Thyroid gland (tissue), 4 donors: ENCODE results near the gene TP63. TPM values are rescaled to one million over a fixed set of nuclear protein-coding genes. Genes with fewer than 3 reads are reported as not detected.

Experiments used
- DNase-seq, 2 donors: peaks; one replicate each; pipeline ENCODE4 v3.0.0-alpha.2; 2019
- H3K27ac ChIP-seq, 3 donors: fragments of 200-600 bp; sonication (generic); 1 replicate in 2 of 3; 2 replicates in 1 of 3; pipeline ENCODE4 v1.5.1; 2016 to 2019; ENCODE audit warnings: mild to moderate bottlenecking in 1 of 3, moderate library complexity in 1 of 3
- H3K27me3 ChIP-seq: fragments of 200-600 bp; sonication (generic); one replicate; pipeline ENCODE4 v1.5.1; 2019
- H3K36me3 ChIP-seq, 2 donors: fragments of 200-600 bp; sonication (generic); one replicate each; pipeline ENCODE4 v1.5.1; 2016 to 2019
- H3K4me1 ChIP-seq, 2 donors: fragments of 200-600 bp; sonication (generic); one replicate each; pipeline ENCODE4 v1.5.1; 2017 to 2019
- H3K4me3 ChIP-seq, 3 donors: fragments of 200-600 bp; sonication (generic); replicated peaks in 1 of 3; 1 replicate in 2 of 3; 2 replicates in 1 of 3; pipeline ENCODE4 v1.5.1; 2016; ENCODE audit warnings: mild to moderate bottlenecking in 1 of 3
- H3K9me3 ChIP-seq: fragments of 200-600 bp; sonication (generic); one replicate; pipeline ENCODE4 v1.5.1; 2017
- CTCF ChIP-seq, 6 experiments: fragments of 200-600 bp in 3 of 6; fragments of 450-650 bp in 3 of 6; sonication (generic) in 3 of 6; IDR thresholded peaks; one replicate each; pipeline ENCODE4 v1.5.1; 2016 to 2019; ENCODE audit warnings: antibody characterized with exemption in 6 of 6, mild to moderate bottlenecking in 2 of 6, inconsistent platforms in 1 of 6, moderate library complexity in 1 of 6
- POLR2A ChIP-seq, 2 donors: fragments of 450-650 bp; IDR thresholded peaks; one replicate each; pipeline ENCODE4 v1.6.1; 2017; ENCODE audit warnings: antibody characterized with exemption in 2 of 2, mild to moderate bottlenecking in 2 of 2, moderate library complexity in 1 of 2
- WGBS, 2 donors: methylation state at CpG; one replicate each; pipeline ENCODE4 v1.1.5; 2017; 5-methylcytosine and 5-hydroxymethylcytosine counted together
- intact Hi-C: fragments of 100-400 bp; cut with DNase I; formaldehyde crosslinking; loops from one replicate; pipeline ENCODE4 v1.15.1; 2023
- total RNA-seq, 4 donors: library from RNA; depleted of rRNA; stranded (reverse); fragments of >200 nt; gene quantifications; one replicate each; pipeline ENCODE4 v1.2.3, GENCODE V29; 2016

Gene TP63
- total RNA-seq, 4 donors from 2014 or later = 1.2 to 1.3 TPM; not detected in 2

- Histone ChIP-seq H3K27ac (no peak overlapping the region), H3K27me3 (no peaks in the 10 kb centered on the region), H3K36me3 (no peaks in the 10 kb centered on the region), H3K4me3 (no peak overlapping the region), H3K9me3 (no peaks in the 10 kb centered on the region), H3K4me1 (no peaks in the 10 kb centered on the region)
- intact Hi-C loops = no loop called here
- TF ChIP-seq POLR2A (IDR thresholded peaks at IDR 0.05) (no peak), CTCF (IDR thresholded peaks at IDR 0.05) (no peak)
- 64 to 75% methylated on average over 4 of the region's 4 CpGs for WGBS, 2 donors
- no peak for DNase-seq
These were observed 252.0 kb downstream of the TP63 start for GRCh38 chr3:189883113-189883753.

- 76 to 83% methylated on average over 4 of the region's 4 CpGs for WGBS, 2 donors
- Histone ChIP-seq H3K27ac (no peak overlapping the region), H3K4me1 (no peaks in the 10 kb centered on the region), H3K36me3 (no peaks in the 10 kb centered on the region), H3K27me3 (no peaks in the 10 kb centered on the region), H3K4me3 (no peak overlapping the region), H3K9me3 (no peaks in the 10 kb centered on the region)
- TF ChIP-seq CTCF (IDR thresholded peaks at IDR 0.05) = no peak
- DNase-seq = no peak
- intact Hi-C loops = no loop called here
These were observed 259.3 kb downstream of the TP63 start for GRCh38 chr3:189890496-189890895.

GRCh38 chr3:189896533-189896932 is 265.3 kb downstream of the TP63 start:
- no peaks in the 10 kb centered on the region for H3K9me3 ChIP-seq
- intact Hi-C loops = no loop called here
- H3K4me1 ChIP-seq = no peaks in the 10 kb centered on the region
- H3K27me3 ChIP-seq = no peaks in the 10 kb centered on the region
- H3K36me3 ChIP-seq = no peaks in the 10 kb centered on the region
- no peak overlapping the region for H3K27ac ChIP-seq
- 85 to 86% methylated on average over 3 of the region's 3 CpGs for WGBS, 2 donors
- H3K4me3 ChIP-seq = no peak overlapping the region
- no peak for DNase-seq
- TF ChIP-seq CTCF (IDR thresholded peaks at IDR 0.05) (no peak), POLR2A (IDR thresholded peaks at IDR 0.05) (no peak)

- 91 to 93% methylated on average over 2 of the region's 2 CpGs for WGBS, 2 donors
- TF ChIP-seq POLR2A (IDR thresholded peaks at IDR 0.05) (no peak), CTCF (IDR thresholded peaks at IDR 0.05) (no peak)
- no peak overlapping the region for H3K4me3 ChIP-seq
- H3K36me3 ChIP-seq = no peaks in the 10 kb centered on the region
- intact Hi-C loops = no loop called here
- H3K4me1 ChIP-seq = no peaks in the 10 kb centered on the region
- no peaks in the 10 kb centered on the region for H3K9me3 ChIP-seq
- no peak for DNase-seq
- no peak overlapping the region for H3K27ac ChIP-seq
- H3K27me3 ChIP-seq = no peaks in the 10 kb centered on the region
These were observed 266.2 kb downstream of the TP63 start for GRCh38 chr3:189897406-189897805.

- DNase-seq = no peak
- intact Hi-C loops = no loop called here
- Histone ChIP-seq H3K36me3 (no peaks in the 10 kb centered on the region), H3K4me1 (no peaks in the 10 kb centered on the region), H3K9me3 (no peaks in the 10 kb centered on the region), H3K27ac (no peak overlapping the region), H3K4me3 (no peak overlapping the region), H3K27me3 (no peaks in the 10 kb centered on the region)
- TF ChIP-seq CTCF (IDR thresholded peaks at IDR 0.05) (no peak), POLR2A (IDR thresholded peaks at IDR 0.05) (no peak)
- 91 to 94% methylated on average over 1 of the region's 1 CpG for WGBS, 2 donors
These were observed 267.5 kb downstream of the TP63 start for GRCh38 chr3:189898559-189899153.
